H1 (cell line): ENCODE results near the gene RASL10A. TPM values are rescaled to one million over a fixed set of nuclear protein-coding genes. Genes with fewer than 3 reads are reported as not detected.

Source experiments
- CTCF ChIA-PET: fragments of 300-600 bp; sonication (Branson Sonifier 250); formaldehyde crosslinking; loops from one replicate; lab custom pipeline; 2021; ENCODE audit not compliant: partially characterized antibody; lab: Charles Lee
- POLR2A ChIA-PET: fragments of 300-600 bp; sonication (Branson Sonifier 250); formaldehyde crosslinking; loops from one replicate; lab custom pipeline; 2021; ENCODE audit warnings: inconsistent platforms; ENCODE audit not compliant: partially characterized antibody; lab: Charles Lee
- DNase-seq, 2 experiments: peaks; one replicate each; pipeline versions ENCODE4 v3.0.0 to v3.0.0-alpha.2; 2010 to 2022; ENCODE audit warnings: low spot score in 2 of 2, low read depth in 1 of 2, mixed read lengths in 1 of 2
- FAIRE-seq: peaks from 2 replicates; lab custom pipeline; 2011; peaks lifted over from hg19 to GRCh38; lab: Jason Lieb, UNC
- H2AFZ ChIP-seq: 2 replicates; pipeline ENCODE4 v1.8.1; 2012; ENCODE audit warnings: low read length, inconsistent platforms
- H2AK5ac ChIP-seq: 2 replicates; pipeline ENCODE4 v1.6.1; 2013; ENCODE audit warnings: low read depth, low read length
- H2BK120ac ChIP-seq: replicated peaks from 2 replicates; pipeline ENCODE3; 2013; ENCODE audit warnings: low read depth, low read length, inconsistent platforms
- H2BK12ac ChIP-seq: 2 replicates; pipeline ENCODE4 v1.6.1; 2013; ENCODE audit warnings: low read depth, low read length
- H2BK15ac ChIP-seq: 2 replicates; pipeline ENCODE4 v1.6.1; 2013; ENCODE audit warnings: low read length
- H2BK20ac ChIP-seq: 2 replicates; pipeline ENCODE4 v1.6.1; 2013; ENCODE audit warnings: low read length
- H2BK5ac ChIP-seq: 2 replicates; pipeline ENCODE4 v1.6.1; 2013; ENCODE audit warnings: low read depth, low read length
- H3K14ac ChIP-seq: 2 replicates; pipeline ENCODE4 v1.6.1; 2013; ENCODE audit warnings: inconsistent platforms; ENCODE audit not compliant: insufficient read length
- H3K18ac ChIP-seq: 2 replicates; pipeline ENCODE4 v1.6.1; 2013; ENCODE audit warnings: low read length; ENCODE audit errors: extremely low read depth
- H3K23ac ChIP-seq: 2 replicates; pipeline ENCODE4 v1.6.1; 2013; ENCODE audit warnings: inconsistent platforms; ENCODE audit not compliant: insufficient read length
- H3K23me2 ChIP-seq: 2 replicates; pipeline ENCODE4 v1.6.1; 2013; ENCODE audit warnings: low read depth, low read length
- H3K27ac ChIP-seq: 2 replicates; pipeline ENCODE4 v1.6.1; 2011; ENCODE audit warnings: low read depth, low read length, inconsistent platforms
- H3K27me3 ChIP-seq, 4 experiments: replicated peaks in 1 of 4; 1 replicate in 1 of 4; 2 replicates in 3 of 4; pipeline versions ENCODE4 v1.6.1 to v1.8.1; 2011 to 2013; ENCODE audit warnings: low read length in 3 of 4, mild to moderate bottlenecking in 3 of 4, inconsistent platforms in 2 of 4, mixed read lengths in 2 of 4, moderate library complexity in 1 of 4; ENCODE audit not compliant: control insufficient read depth in 3 of 4, insufficient read depth in 3 of 4; ENCODE audit errors: extremely low read depth in 1 of 4
- H3K36me3 ChIP-seq, 4 experiments: 2 replicates each; pipeline versions ENCODE4 v1.6.1 to v1.8.1; 2011 to 2013; ENCODE audit warnings: mild to moderate bottlenecking in 4 of 4, low read length in 3 of 4, moderate library complexity in 2 of 4, control low read depth in 1 of 4, inconsistent platforms in 1 of 4; ENCODE audit not compliant: insufficient read depth in 4 of 4, control insufficient read depth in 2 of 4
- H3K4ac ChIP-seq: replicated peaks from 2 replicates; pipeline ENCODE3; 2013; ENCODE audit warnings: low read length, low read depth, mixed read lengths, inconsistent platforms; ENCODE audit not compliant: insufficient read length
- H3K4me1 ChIP-seq, 4 experiments: replicated peaks in 1 of 4; 1 replicate in 1 of 4; 2 replicates in 3 of 4; pipeline versions ENCODE4 v1.6.1 to v1.8.1; 2011 to 2013; ENCODE audit warnings: low read length in 3 of 4, inconsistent platforms in 2 of 4, mixed read lengths in 1 of 4; ENCODE audit not compliant: insufficient read depth in 4 of 4, control insufficient read depth in 3 of 4
- H3K4me2 ChIP-seq, 2 experiments: 2 replicates each; pipeline versions ENCODE4 v1.6.1 to v1.8.1; 2011 to 2013; ENCODE audit warnings: low read depth in 2 of 2, low read length in 2 of 2, control low read depth in 1 of 2, inconsistent platforms in 1 of 2, mild to moderate bottlenecking in 1 of 2; ENCODE audit not compliant: insufficient read depth in 1 of 2
- H3K4me3 ChIP-seq, 4 experiments: fragments of 200-600, 300-600 bp in 1 of 4; sonication (generic), shearing (Covaris generic), sonication (Bioruptor Twin) in 1 of 4; 2 replicates each; pipeline versions ENCODE4 v1.5.1 to v1.8.1; 2011 to 2016; ENCODE audit warnings: low read length in 4 of 4, low read depth in 3 of 4, control low read depth in 2 of 4, inconsistent platforms in 2 of 4, mild to moderate bottlenecking in 2 of 4, mixed read lengths in 1 of 4, moderate library complexity in 1 of 4; ENCODE audit not compliant: insufficient read depth in 2 of 4; ENCODE audit errors: extremely low read depth in 1 of 4
- H3K56ac ChIP-seq: replicated peaks from 2 replicates; pipeline ENCODE3; 2013; ENCODE audit warnings: low read depth, mild to moderate bottlenecking, mixed read lengths, low read length, inconsistent platforms; ENCODE audit not compliant: insufficient read length
- H3K79me1 ChIP-seq: 2 replicates; pipeline ENCODE4 v1.6.1; 2013; ENCODE audit warnings: low read depth, low read length, control low read depth
- H3K79me2 ChIP-seq, 2 experiments: 2 replicates each; pipeline versions ENCODE4 v1.6.1 to v1.8.1; 2012 to 2013; ENCODE audit warnings: low read length in 2 of 2, mild to moderate bottlenecking in 2 of 2, inconsistent platforms in 1 of 2; ENCODE audit not compliant: insufficient read depth in 2 of 2, control insufficient read depth in 1 of 2
- H3K9ac ChIP-seq, 4 experiments: replicated peaks in 1 of 4; 1 replicate in 1 of 4; 2 replicates in 3 of 4; pipeline versions ENCODE4 v1.6.1 to v1.8.1; 2011 to 2013; ENCODE audit warnings: low read depth in 3 of 4, low read length in 3 of 4, control low read depth in 2 of 4, mild to moderate bottlenecking in 2 of 4, moderate library complexity in 2 of 4, inconsistent platforms in 1 of 4; ENCODE audit errors: extremely low read depth in 1 of 4
- H3K9me3 ChIP-seq, 2 experiments: 2 replicates each; pipeline versions ENCODE4 v1.6.1 to v1.8.1; 2012 to 2013; ENCODE audit warnings: mild to moderate bottlenecking in 2 of 2, moderate library complexity in 2 of 2, control low read depth in 1 of 2, inconsistent platforms in 1 of 2, low read depth in 1 of 2, low read length in 1 of 2, mixed read lengths in 1 of 2; ENCODE audit not compliant: insufficient read depth in 2 of 2
- H4K20me1 ChIP-seq, 2 experiments: replicated peaks in 1 of 2; 2 replicates each; pipeline versions ENCODE3 to v1.8.1; 2011 to 2013; ENCODE audit warnings: inconsistent platforms in 2 of 2, low read length in 2 of 2, mild to moderate bottlenecking in 1 of 2; ENCODE audit not compliant: insufficient read depth in 2 of 2, control insufficient read depth in 1 of 2
- H4K5ac ChIP-seq: 2 replicates; pipeline ENCODE4 v1.6.1; 2013; ENCODE audit warnings: low read length, low read depth, mixed read lengths, inconsistent platforms; ENCODE audit not compliant: insufficient read length
- H4K8ac ChIP-seq: 2 replicates; pipeline ENCODE4 v1.8.0; 2013; ENCODE audit warnings: mild to moderate bottlenecking, moderate library complexity, low read length, inconsistent platforms; ENCODE audit not compliant: insufficient read depth; ENCODE audit errors: extremely low read depth
- H4K91ac ChIP-seq: replicated peaks from 2 replicates; pipeline ENCODE3; 2013; ENCODE audit warnings: low read length, mixed read lengths, inconsistent platforms; ENCODE audit not compliant: insufficient read length
- ATF2 ChIP-seq: IDR thresholded peaks from 2 replicates; pipeline ENCODE4 v1.6.1; 2012; ENCODE audit warnings: low read length, inconsistent platforms
- BACH1 ChIP-seq: IDR thresholded peaks from 2 replicates; pipeline ENCODE4 v1.6.1; 2012; ENCODE audit warnings: low read length, improper control_type of control experiment
- CEBPB ChIP-seq: IDR thresholded peaks from 2 replicates; pipeline ENCODE4 v1.6.1; 2012; ENCODE audit warnings: low read depth, low read length
- CHD2 ChIP-seq: IDR thresholded peaks from 2 replicates; pipeline ENCODE4 v1.6.1; 2012; ENCODE audit warnings: low read length, improper control_type of control experiment
- CTCF ChIP-seq, 3 experiments: IDR thresholded peaks; 1 replicate in 2 of 3; 2 replicates in 1 of 3; pipeline versions ENCODE4 v1.5.1 to v1.6.1; 2011; ENCODE audit warnings: low read length in 3 of 3, mild to moderate bottlenecking in 3 of 3, inconsistent platforms in 2 of 3, low read depth in 1 of 3, moderate library complexity in 1 of 3; ENCODE audit not compliant: insufficient read depth in 1 of 3; ENCODE audit errors: control extremely low read depth in 1 of 3
- EGR1 ChIP-seq: IDR thresholded peaks from 2 replicates; pipeline ENCODE4 v1.6.1; 2011; ENCODE audit warnings: low read depth, low read length, borderline replicate concordance
- KDM1A ChIP-seq: fragments of 200-600, 300-600 bp; sonication (generic); IDR thresholded peaks from 2 replicates; pipeline ENCODE4 v1.7.1; 2016; ENCODE audit warnings: mild to moderate bottlenecking, low read length, borderline replicate concordance
- MAX ChIP-seq: IDR thresholded peaks from 2 replicates; pipeline ENCODE4 v1.6.1; 2012; ENCODE audit warnings: inconsistent platforms
- NANOG ChIP-seq: IDR thresholded peaks from 2 replicates; pipeline ENCODE4 v1.6.1; 2011; ENCODE audit warnings: low read length, low read depth, mild to moderate bottlenecking, inconsistent platforms; ENCODE audit not compliant: insufficient read depth, poor library complexity, severe bottlenecking
- SP4 ChIP-seq: IDR thresholded peaks from 2 replicates; pipeline ENCODE4 v1.6.1; 2012; ENCODE audit warnings: low read length, inconsistent platforms
- WGBS, 2 experiments: shearing (Covaris generic) in 1 of 2; methylation state at CpG; one replicate each; pipeline versions ENCODE4 v1.1.6 to v1.1.7; 2013 to 2015; ENCODE audit warnings: low lambda C conversion rate in 2 of 2, mixed read lengths in 2 of 2, inconsistent platforms in 1 of 2, low coverage in 1 of 2, missing lambda C conversion rate in 1 of 2; ENCODE audit not compliant: insufficient replicate concordance in 2 of 2, insufficient coverage in 1 of 2, insufficient read length in 1 of 2; ENCODE audit errors: extremely low coverage in 1 of 2, missing lambda C conversion rate in 1 of 2; 5-methylcytosine and 5-hydroxymethylcytosine counted together
- polyA plus RNA-seq, 7 experiments: library from polyadenylated mRNA; depleted of rRNA in 3 of 7; stranded (reverse) in 5 of 7; unstranded in 2 of 7; fragments of >200 nt in 5 of 7; fragments of 200-250 nt in 2 of 7; gene quantifications; 1 replicate in 5 of 7; 2 replicates in 1 of 7; 4 replicates in 1 of 7; pipeline versions ENCODE4 v1.2.1 to v1.2.3, GENCODE V29; 2011 to 2013; ENCODE audit warnings: missing spikeins in 2 of 7, mixed read lengths in 2 of 7
- total RNA-seq: library from RNA; stranded (reverse); fragmentation: NEBNext Ultra II Directional; extraction: Animal tissue kit (Norgen Biotek cat#: 25700); gene quantifications from 2 replicates; pipeline ENCODE4 v1.2.1, GENCODE V29; 2021

The RASL10A gene
- total and polyA plus RNA-seq, 2 of the 8 experiments (the other 6 are each of a cell fraction or from before 2014, with no cell fraction given) = 1.1 to 1.5 TPM

DNA sequence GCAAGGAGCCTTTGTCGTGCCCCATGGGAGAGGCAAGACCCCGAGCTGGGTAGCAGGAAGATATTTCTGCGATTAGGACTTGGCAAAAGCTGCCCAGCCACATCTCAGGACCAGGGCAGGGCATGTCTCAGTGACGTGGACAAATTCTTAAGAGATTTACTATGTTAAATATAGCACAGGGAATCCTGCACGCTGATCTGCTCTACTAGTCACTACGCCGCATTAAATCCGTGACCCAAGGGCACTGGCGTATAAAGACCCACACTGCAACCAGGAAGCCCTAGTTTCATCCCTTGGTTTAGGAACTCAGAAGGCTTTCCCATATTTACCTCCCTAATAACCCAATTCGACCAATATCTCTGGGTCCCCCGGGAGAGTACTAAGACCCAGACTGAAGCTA lies 37.8 kb upstream of the RASL10A start:
- FAIRE-seq = no peak
- no peak overlapping the region for H3K18ac ChIP-seq
- 93% methylated on average over 11 of the region's 11 CpGs; no CpG with 5 or more reads in 1 of the 2 experiments for WGBS, 2 experiments
- H4K20me1 ChIP-seq = peaks cover 3 to 5% of the 10 kb centered on the region in 2 experiments
- H3K4me2 ChIP-seq = no peak overlapping the region
- H4K8ac ChIP-seq = no peak overlapping the region
- H4K5ac ChIP-seq = no peak overlapping the region
- H3K79me2 ChIP-seq = no peaks in the 10 kb centered on the region
- H2BK20ac ChIP-seq = no peak overlapping the region
- H3K9me3 ChIP-seq = no peaks in the 10 kb centered on the region
- ChIA-PET CTCF (interaction anchor here (1.1 to 1.2 kb wide), 2 partner anchors 13 to 23 kb away, joined by 4 to 5 read pairs; no protein-coding TSS in a partner anchor), POLR2A (interaction anchor here (0.9 kb wide), 1 partner anchor 11 kb away, joined by 3 read pairs; no protein-coding TSS in a partner anchor)
- peaks cover 23 to 44% (median 33%) of the 10 kb centered on the region in 4 experiments for H3K36me3 ChIP-seq
- H3K23ac ChIP-seq = no peak overlapping the region
- H3K14ac ChIP-seq = no peak overlapping the region
- no peak overlapping the region for H3K4ac ChIP-seq
- no peaks in the 10 kb centered on the region; the same call in 1 of the 2 replicates for H3K79me1 ChIP-seq
- no peak overlapping the region for H3K27ac ChIP-seq
- H2AK5ac ChIP-seq = no peak overlapping the region
- no peak overlapping the region for H3K9ac ChIP-seq
- H3K4me1 ChIP-seq = no peaks in the 10 kb centered on the region
- no peak overlapping the region for H3K56ac ChIP-seq
- H3K4me3 ChIP-seq = no peak overlapping the region
- no peaks in the 10 kb centered on the region for H3K23me2 ChIP-seq
- DNase-seq = no peak
- H3K27me3 ChIP-seq = no peaks in the 10 kb centered on the region
- H2AFZ ChIP-seq = no peak overlapping the region
- H2BK5ac ChIP-seq = no peak overlapping the region
- no peak overlapping the region for H2BK12ac ChIP-seq
- no peak overlapping the region for H2BK120ac ChIP-seq
- no peak overlapping the region for H4K91ac ChIP-seq
- H2BK15ac ChIP-seq = no peak overlapping the region
- TF ChIP-seq KDM1A = no peak
- TF ChIP-seq MAX = no peak
- TF ChIP-seq CHD2 = no peak
- TF ChIP-seq CEBPB = no peak
- TF ChIP-seq BACH1 = no peak
- no peak for TF ChIP-seq EGR1
- no peak for TF ChIP-seq SP4
- TF ChIP-seq ATF2 = no peak
- TF ChIP-seq NANOG = no peak
- no peak for TF ChIP-seq CTCF (IDR thresholded peaks at IDR 0.05; ENCODE audit: control extremely low read depth in 1 of 3, insufficient read depth in 1 of 3, low read depth in 1 of 3, low read length in 3 of 3)
